Karpas-422 (cell line): ENCODE measurements around the gene DPP6. TPM values are rescaled to one million over a fixed set of nuclear protein-coding genes. Genes with fewer than 3 reads are reported as not detected.

ENCODE experiments used
- DNase-seq: peaks from one replicate; pipeline ENCODE4 v3.0.0-alpha.2; 2015
- H2AFZ ChIP-seq: fragments of 200-600 bp; sonication (generic); 2 replicates; pipeline ENCODE4 v1.6.1; 2014; ENCODE audit warnings: antibody characterized with exemption, low read length, mixed read lengths
- H3K27ac ChIP-seq: fragments of 200-600 bp; sonication (generic); 2 replicates; pipeline ENCODE4 v1.5.1; 2014; ENCODE audit warnings: mild to moderate bottlenecking, low read length, moderate library complexity
- H3K27me3 ChIP-seq: fragments of 200-600 bp; sonication (generic); 2 replicates; pipeline ENCODE4 v1.6.1; 2014; ENCODE audit warnings: low read length, mixed read lengths
- H3K36me3 ChIP-seq: fragments of 200-600 bp; sonication (generic); 2 replicates; pipeline ENCODE4 v1.6.1; 2014; ENCODE audit warnings: low read length, mixed read lengths; ENCODE audit not compliant: insufficient read depth
- H3K4me1 ChIP-seq: fragments of 200-600 bp; sonication (generic); 2 replicates; pipeline ENCODE4 v1.6.1; 2014; ENCODE audit warnings: mild to moderate bottlenecking, low read length, mixed read lengths
- H3K4me2 ChIP-seq: fragments of 200-600 bp; sonication (generic); 2 replicates; pipeline ENCODE4 v1.6.1; 2014; ENCODE audit warnings: low read length, low read depth, mild to moderate bottlenecking; ENCODE audit not compliant: poor library complexity, severe bottlenecking
- H3K4me3 ChIP-seq: fragments of 200-600 bp; sonication (generic); 2 replicates; pipeline ENCODE4 v1.5.1; 2014; ENCODE audit warnings: mild to moderate bottlenecking, antibody characterized with exemption, low read length, mixed read lengths
- H3K79me2 ChIP-seq: fragments of 200-600 bp; sonication (generic); 2 replicates; pipeline ENCODE4 v1.6.1; 2014; ENCODE audit warnings: mild to moderate bottlenecking, low read length, mixed read lengths
- H3K9ac ChIP-seq: fragments of 200-600 bp; sonication (generic); 2 replicates; pipeline ENCODE4 v1.6.0; 2014; ENCODE audit warnings: low read length
- H3K9me2 ChIP-seq: fragments of 200-600 bp; sonication (generic), shearing (Covaris generic); replicated peaks from 2 replicates; pipeline ENCODE4 v1.6.0; 2014; ENCODE audit warnings: mild to moderate bottlenecking, low read length, moderate library complexity; ENCODE audit not compliant: insufficient read depth
- H3K9me3 ChIP-seq: fragments of 300-700, 200-600 bp; sonication (generic); 2 replicates; pipeline ENCODE4 v1.6.1; 2014; ENCODE audit warnings: low read length, mixed read lengths
- H4K20me1 ChIP-seq: fragments of 200-600 bp; sonication (generic); 2 replicates; pipeline ENCODE4 v1.6.1; 2014; ENCODE audit warnings: mild to moderate bottlenecking, antibody characterized with exemption, low read length, low read depth; ENCODE audit not compliant: insufficient read depth
- total RNA-seq: library from RNA; depleted of rRNA; stranded (reverse); fragments of >200 nt; shearing (Covaris generic); gene quantifications from 2 replicates; pipeline ENCODE4 v1.2.3, GENCODE V29; 2014; ENCODE audit warnings: low replicate concordance

DPP6 gene
- total RNA-seq, 1 experiment from 2014 or later, result not detected

GRCh38 chr7:154473360-154473759 lies 421.2 kb downstream of the DPP6 start:
- H4K20me1 ChIP-seq, result no peaks in the 10 kb centered on the region
- H3K4me3 ChIP-seq, result no peak overlapping the region
- no peak overlapping the region for H2AFZ ChIP-seq
- no peaks in the 10 kb centered on the region for H3K9me3 ChIP-seq
- H3K79me2 ChIP-seq, result no peaks in the 10 kb centered on the region
- H3K9me2 ChIP-seq, result no peaks in the 10 kb centered on the region
- no peaks in the 10 kb centered on the region for H3K27me3 ChIP-seq
- no peak overlapping the region for H3K27ac ChIP-seq
- H3K9ac ChIP-seq, result no peak overlapping the region
- DNase-seq, result no peak
- H3K4me1 ChIP-seq, result no peaks in the 10 kb centered on the region
- H3K4me2 ChIP-seq, result no peak overlapping the region
- H3K36me3 ChIP-seq, result no peaks in the 10 kb centered on the region

GRCh38 chr7:154474903-154475520 lies 422.8 kb downstream of the DPP6 start:
- Histone ChIP-seq H4K20me1 (no peaks in the 10 kb centered on the region), H3K9me2 (no peaks in the 10 kb centered on the region), H3K4me2 (no peak overlapping the region), H3K36me3 (no peaks in the 10 kb centered on the region), H3K27me3 (no peaks in the 10 kb centered on the region), H3K9me3 (no peaks in the 10 kb centered on the region), H3K4me3 (no peak overlapping the region), H3K9ac (no peak overlapping the region), H3K27ac (no peak overlapping the region), H2AFZ (no peak overlapping the region), H3K79me2 (no peaks in the 10 kb centered on the region), H3K4me1 (no peaks in the 10 kb centered on the region)
- no peak for DNase-seq

GRCh38 chr7:154475864-154476263 lies 423.7 kb downstream of the DPP6 start:
- Histone ChIP-seq H3K9me2 (no peaks in the 10 kb centered on the region), H3K4me2 (no peak overlapping the region), H3K4me1 (no peaks in the 10 kb centered on the region), H4K20me1 (no peaks in the 10 kb centered on the region), H3K4me3 (no peak overlapping the region), H3K9ac (no peak overlapping the region), H2AFZ (no peak overlapping the region), H3K27ac (no peak overlapping the region), H3K9me3 (no peaks in the 10 kb centered on the region), H3K27me3 (no peaks in the 10 kb centered on the region), H3K36me3 (no peaks in the 10 kb centered on the region), H3K79me2 (no peaks in the 10 kb centered on the region)
- DNase-seq, result no peak

DNA sequence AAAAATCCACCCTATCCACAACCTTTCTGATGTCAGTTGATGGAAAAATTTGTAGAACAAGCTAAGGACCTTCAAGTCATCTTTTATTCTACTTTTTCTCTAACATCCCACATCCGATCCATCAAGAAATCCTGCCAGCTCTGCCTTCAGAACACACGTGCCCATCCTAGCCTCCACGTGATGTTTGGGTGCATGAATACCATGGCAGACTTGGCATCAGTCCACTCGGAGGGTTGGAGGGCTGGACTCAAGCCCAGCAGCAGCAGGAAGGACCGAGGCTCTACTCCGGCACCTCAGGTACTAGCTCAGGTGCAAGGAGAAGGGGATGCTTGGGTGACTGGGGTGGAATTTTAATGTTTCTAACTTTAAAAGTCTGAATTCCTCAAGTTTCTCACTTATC lies 428.6 kb downstream of the DPP6 start:
- no peak overlapping the region for H3K9ac ChIP-seq
- no peaks in the 10 kb centered on the region for H4K20me1 ChIP-seq
- H3K79me2 ChIP-seq, result no peaks in the 10 kb centered on the region
- no peak overlapping the region for H3K27ac ChIP-seq
- H3K4me1 ChIP-seq, result no peaks in the 10 kb centered on the region
- no peaks in the 10 kb centered on the region for H3K27me3 ChIP-seq
- H3K36me3 ChIP-seq, result no peaks in the 10 kb centered on the region
- no peak overlapping the region for H3K4me2 ChIP-seq
- H3K4me3 ChIP-seq, result no peak overlapping the region
- no peak overlapping the region for H2AFZ ChIP-seq
- DNase-seq, result no peak
- no peaks in the 10 kb centered on the region for H3K9me3 ChIP-seq
- H3K9me2 ChIP-seq, result no peaks in the 10 kb centered on the region

- no peaks in the 10 kb centered on the region for H3K9me2 ChIP-seq
- H3K79me2 ChIP-seq, result no peaks in the 10 kb centered on the region
- no peaks in the 10 kb centered on the region for H3K27me3 ChIP-seq
- H3K27ac ChIP-seq, result no peak overlapping the region
- H4K20me1 ChIP-seq, result no peaks in the 10 kb centered on the region
- H3K9me3 ChIP-seq, result no peaks in the 10 kb centered on the region
- no peak overlapping the region for H3K9ac ChIP-seq
- DNase-seq, result no peak
- H3K4me3 ChIP-seq, result no peak overlapping the region
- no peaks in the 10 kb centered on the region for H3K4me1 ChIP-seq
- H3K4me2 ChIP-seq, result no peak overlapping the region
- H2AFZ ChIP-seq, result no peak overlapping the region
- H3K36me3 ChIP-seq, result no peaks in the 10 kb centered on the region
Measured at GRCh38 chr7:154482863-154483262, 430.7 kb downstream of the DPP6 start.

DNA sequence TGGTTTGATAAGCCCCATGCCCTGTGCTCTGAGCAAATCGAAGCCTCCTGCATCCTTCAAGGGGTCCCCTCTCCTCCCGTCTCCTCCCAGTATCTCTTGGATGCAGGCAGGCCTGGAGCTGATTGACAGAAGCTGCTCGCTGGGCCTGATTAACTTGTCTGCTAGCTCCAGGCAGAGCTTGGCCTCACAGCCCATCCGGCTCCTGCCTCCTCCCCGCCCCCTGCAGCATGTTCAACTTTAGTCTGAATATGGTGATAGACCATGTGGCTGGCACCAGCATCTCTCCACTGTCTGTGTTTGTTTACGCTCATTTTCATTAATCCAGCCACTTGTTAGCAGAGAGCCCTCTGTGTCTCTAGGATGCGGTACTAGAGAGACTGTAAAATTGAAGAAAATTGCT lies 432.2 kb downstream of the DPP6 start:
- Histone ChIP-seq H3K27me3 (no peaks in the 10 kb centered on the region), H3K79me2 (no peaks in the 10 kb centered on the region), H3K9ac (no peak overlapping the region), H3K36me3 (no peaks in the 10 kb centered on the region), H3K4me3 (no peak overlapping the region), H4K20me1 (no peaks in the 10 kb centered on the region), H3K4me2 (no peak overlapping the region), H3K9me2 (no peaks in the 10 kb centered on the region), H3K9me3 (no peaks in the 10 kb centered on the region), H3K4me1 (no peaks in the 10 kb centered on the region), H2AFZ (no peak overlapping the region), H3K27ac (no peak overlapping the region)
- DNase-seq, result no peak

DNA sequence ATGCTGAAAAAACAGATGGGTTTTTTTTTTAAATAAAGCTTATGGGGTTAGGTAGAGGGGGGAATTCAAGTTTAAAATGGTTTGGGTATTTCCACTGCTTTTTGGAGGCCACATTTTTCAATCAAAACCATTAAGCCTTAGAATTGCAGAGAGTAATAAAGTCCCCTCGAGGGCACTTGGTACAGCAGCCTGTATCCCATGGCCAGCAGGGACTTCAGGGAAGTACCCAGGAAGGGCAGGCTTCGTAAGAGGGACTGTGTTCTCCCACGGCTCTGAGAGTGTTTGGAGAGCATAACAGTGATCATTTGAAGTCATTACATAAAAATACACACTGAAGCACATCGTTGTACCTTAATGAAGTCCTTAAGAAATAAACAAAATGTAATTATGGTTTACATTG lies 432.7 kb downstream of the DPP6 start:
- Histone ChIP-seq H3K9me3 (no peaks in the 10 kb centered on the region), H3K27ac (no peak overlapping the region), H3K79me2 (no peaks in the 10 kb centered on the region), H3K4me3 (no peak overlapping the region), H3K27me3 (no peaks in the 10 kb centered on the region), H2AFZ (no peak overlapping the region), H3K36me3 (no peaks in the 10 kb centered on the region), H3K9me2 (no peaks in the 10 kb centered on the region), H4K20me1 (no peaks in the 10 kb centered on the region), H3K4me1 (no peaks in the 10 kb centered on the region), H3K4me2 (no peak overlapping the region), H3K9ac (no peak overlapping the region)
- no peak for DNase-seq

GRCh38 chr7:154489897-154490296 lies 437.7 kb downstream of the DPP6 start:
- no peaks in the 10 kb centered on the region for H3K27me3 ChIP-seq

GRCh38 chr7:154493594-154493993 lies 441.4 kb downstream of the DPP6 start:
- Histone ChIP-seq H3K4me1 (no peaks in the 10 kb centered on the region), H3K9me3 (no peaks in the 10 kb centered on the region), H3K9me2 (no peaks in the 10 kb centered on the region), H3K4me3 (no peak overlapping the region), H3K79me2 (no peaks in the 10 kb centered on the region), H3K27ac (no peak overlapping the region), H2AFZ (no peak overlapping the region), H3K27me3 (no peaks in the 10 kb centered on the region), H3K36me3 (no peaks in the 10 kb centered on the region), H4K20me1 (no peaks in the 10 kb centered on the region), H3K9ac (no peak overlapping the region), H3K4me2 (no peak overlapping the region)
- no peak for DNase-seq

More at GRCh38 chr7:154489897-154490296, 437.7 kb downstream of the DPP6 start:
- H2AFZ ChIP-seq, result no peak overlapping the region
- H3K79me2 ChIP-seq, result no peaks in the 10 kb centered on the region
- no peaks in the 10 kb centered on the region for H3K36me3 ChIP-seq
- no peak for DNase-seq
- H3K4me1 ChIP-seq, result no peaks in the 10 kb centered on the region
- no peak overlapping the region for H3K9ac ChIP-seq
- H3K9me2 ChIP-seq, result no peaks in the 10 kb centered on the region
- H3K9me3 ChIP-seq, result no peaks in the 10 kb centered on the region
- H3K4me2 ChIP-seq, result no peak overlapping the region
- no peak overlapping the region for H3K4me3 ChIP-seq
- no peak overlapping the region for H3K27ac ChIP-seq
- H4K20me1 ChIP-seq, result no peaks in the 10 kb centered on the region
